ENCODE results near the gene SLC38A4. TPM values are rescaled to one million over a fixed set of nuclear protein-coding genes. Genes with fewer than 3 reads are reported as not detected.
A peak's percentile ranks its signal among the peaks of the same experiment; 100 is the strongest.

Gene SLC38A4
- total RNA-seq, 1 experiment from 2014 or later = 0.12 TPM

DNA sequence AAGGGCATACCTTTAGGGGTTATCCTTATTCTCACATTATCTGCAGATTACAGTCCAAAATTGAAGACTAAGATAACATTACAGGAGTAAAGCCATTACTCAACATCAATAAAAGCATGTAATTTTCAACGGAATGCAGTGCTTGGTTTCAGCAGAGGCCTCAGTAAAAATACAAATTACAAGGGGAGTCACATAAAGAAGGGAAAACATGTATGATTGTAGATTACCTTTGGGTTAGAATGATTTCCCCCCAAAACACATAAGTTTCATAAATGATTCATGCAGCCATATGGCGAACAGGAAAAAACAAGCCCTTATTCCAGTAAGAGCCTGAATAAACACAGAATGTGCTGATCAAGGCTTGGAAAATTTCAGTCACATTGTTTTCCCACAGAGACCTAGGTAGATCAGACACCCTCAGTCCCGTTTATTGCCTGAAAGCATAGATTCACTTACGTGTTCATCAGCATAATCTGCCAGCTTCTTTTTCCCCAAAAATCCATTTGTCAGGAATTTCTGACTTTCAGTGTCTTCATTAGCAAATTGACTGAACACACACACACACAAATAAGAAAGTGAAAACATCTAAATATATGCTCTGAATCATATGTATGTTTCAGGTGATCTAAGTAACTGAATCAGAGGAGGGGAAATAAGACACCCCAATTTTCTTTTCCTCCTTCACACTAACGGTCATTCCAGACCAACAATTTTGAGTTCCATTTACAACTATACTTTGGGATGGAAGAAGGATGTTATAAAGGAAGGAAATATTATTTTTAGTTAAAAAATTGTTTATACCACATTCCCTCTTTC, 37.5 kb downstream of the SLC38A4 start:
- Mint-ChIP-seq H3K27me3 (ENCODE audit: insufficient read depth, unreplicated experiment) (no peaks in the 10 kb centered on the region), H3K4me1 (ENCODE audit: insufficient read depth, unreplicated experiment) (peaks cover 20% of the 10 kb centered on the region), H3K36me3 (ENCODE audit: insufficient read depth, unreplicated experiment) (no peaks in the 10 kb centered on the region), H3K4me3 (ENCODE audit: unreplicated experiment) (no peak overlapping the region), H3K9me3 (ENCODE audit: unreplicated experiment) (peaks cover 10% of the 10 kb centered on the region), H3K27ac (ENCODE audit: low read depth, unreplicated experiment) (peak overlapping the region; percentile 75)
- intact Hi-C loops (cut with micrococcal nuclease) = no loop called here
- peak; percentile 40 for DNase-seq (ENCODE audit: unreplicated experiment)
- TSS peak; percentile 37 for BruUV-seq (replicated peaks)
- CTCF ChIA-PET = interaction anchor here (0.5 to 1.0 kb wide), 3 partner anchors 66 to 634 kb away, joined by 3 read pairs; no protein-coding TSS in a partner anchor
- POLR2A ChIA-PET = interaction anchor here (0.7 kb wide), 1 partner anchor 797 kb away, joined by 3 read pairs; the partner anchor contains the start of gene SCAF11
- TF ChIP-seq, protein P1, sequence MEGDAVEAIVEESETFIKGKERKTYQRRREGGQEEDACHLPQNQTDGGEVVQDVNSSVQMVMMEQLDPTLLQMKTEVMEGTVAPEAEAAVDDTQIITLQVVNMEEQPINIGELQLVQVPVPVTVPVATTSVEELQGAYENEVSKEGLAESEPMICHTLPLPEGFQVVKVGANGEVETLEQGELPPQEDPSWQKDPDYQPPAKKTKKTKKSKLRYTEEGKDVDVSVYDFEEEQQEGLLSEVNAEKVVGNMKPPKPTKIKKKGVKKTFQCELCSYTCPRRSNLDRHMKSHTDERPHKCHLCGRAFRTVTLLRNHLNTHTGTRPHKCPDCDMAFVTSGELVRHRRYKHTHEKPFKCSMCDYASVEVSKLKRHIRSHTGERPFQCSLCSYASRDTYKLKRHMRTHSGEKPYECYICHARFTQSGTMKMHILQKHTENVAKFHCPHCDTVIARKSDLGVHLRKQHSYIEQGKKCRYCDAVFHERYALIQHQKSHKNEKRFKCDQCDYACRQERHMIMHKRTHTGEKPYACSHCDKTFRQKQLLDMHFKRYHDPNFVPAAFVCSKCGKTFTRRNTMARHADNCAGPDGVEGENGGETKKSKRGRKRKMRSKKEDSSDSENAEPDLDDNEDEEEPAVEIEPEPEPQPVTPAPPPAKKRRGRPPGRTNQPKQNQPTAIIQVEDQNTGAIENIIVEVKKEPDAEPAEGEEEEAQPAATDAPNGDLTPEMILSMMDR (IDR thresholded peaks at IDR 0.05; ENCODE audit: unreplicated experiment) = no peak

DNA sequence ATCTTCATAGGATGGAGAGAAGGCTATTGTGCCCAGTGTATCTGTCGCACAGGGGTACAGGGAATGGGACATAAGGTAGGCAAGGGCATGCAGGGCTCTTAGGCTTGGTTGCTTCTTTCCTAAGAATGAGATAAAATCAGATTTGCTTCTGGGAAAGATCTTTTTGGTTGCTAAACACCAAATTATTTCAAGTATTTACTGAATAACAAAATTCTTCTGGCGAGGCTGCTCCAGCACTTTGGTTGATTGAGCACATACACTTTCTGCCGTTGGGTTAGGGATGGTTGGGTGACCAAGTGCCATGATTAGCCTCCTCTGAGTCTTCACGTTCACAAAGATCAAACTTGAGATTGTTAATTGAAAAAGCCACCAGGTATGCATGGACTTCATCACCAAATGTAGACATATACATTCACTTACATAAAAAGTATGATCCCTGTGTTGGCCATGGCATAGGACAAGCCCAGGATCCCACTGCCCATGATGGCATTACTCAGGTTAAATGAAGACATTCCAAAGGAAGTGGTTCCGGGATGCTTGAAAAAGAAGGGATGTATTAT, 38.2 kb downstream of the SLC38A4 start:
- POLR2A ChIA-PET = interaction anchor here (1.9 kb wide), 1 partner anchor 85 kb away, joined by 9 read pairs; no protein-coding TSS in a partner anchor
- Mint-ChIP-seq H3K4me3 (ENCODE audit: unreplicated experiment) (no peak overlapping the region), H3K27ac (ENCODE audit: low read depth, unreplicated experiment) (peak overlapping the region; percentile 75), H3K36me3 (ENCODE audit: insufficient read depth, unreplicated experiment) (no peaks in the 10 kb centered on the region), H3K27me3 (ENCODE audit: insufficient read depth, unreplicated experiment) (no peaks in the 10 kb centered on the region), H3K4me1 (ENCODE audit: insufficient read depth, unreplicated experiment) (peaks cover 16% of the 10 kb centered on the region), H3K9me3 (ENCODE audit: unreplicated experiment) (peaks cover 10% of the 10 kb centered on the region)
- intact Hi-C loops (cut with micrococcal nuclease) = no loop called here
- no peak for DNase-seq (ENCODE audit: unreplicated experiment)
- CTCF ChIA-PET = interaction anchor here (0.5 to 0.7 kb wide), 2 partner anchors 145 to 633 kb away, joined by 3 read pairs; no protein-coding TSS in a partner anchor
- no TSS peak for BruUV-seq (replicated peaks)
- TF ChIP-seq, protein P1 (IDR thresholded peaks at IDR 0.05; ENCODE audit: unreplicated experiment) = no peak

DNA sequence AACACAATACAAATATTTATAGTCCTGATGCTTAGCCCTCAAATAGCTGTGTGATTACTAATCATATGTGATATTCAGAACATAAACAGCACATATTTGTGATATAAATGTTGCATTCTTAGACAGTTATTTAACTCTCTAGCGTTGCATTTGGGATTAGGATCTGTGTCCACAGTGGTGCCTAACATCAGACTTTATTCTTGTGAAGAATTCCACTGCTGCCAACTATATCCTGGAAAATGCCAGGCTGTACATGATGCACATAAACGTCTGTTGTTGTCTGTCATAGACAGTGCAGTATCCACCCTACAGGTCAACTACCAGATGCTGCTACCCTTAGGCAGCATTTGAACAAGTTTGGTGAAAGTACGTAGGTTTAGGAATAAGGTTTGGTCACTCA, 39.0 kb downstream of the SLC38A4 start:
- Mint-ChIP-seq H3K36me3 (ENCODE audit: insufficient read depth, unreplicated experiment) (no peaks in the 10 kb centered on the region), H3K4me3 (ENCODE audit: unreplicated experiment) (no peak overlapping the region), H3K27me3 (ENCODE audit: insufficient read depth, unreplicated experiment) (no peaks in the 10 kb centered on the region), H3K9me3 (ENCODE audit: unreplicated experiment) (peaks cover 5% of the 10 kb centered on the region), H3K4me1 (ENCODE audit: insufficient read depth, unreplicated experiment) (peaks cover 16% of the 10 kb centered on the region), H3K27ac (ENCODE audit: low read depth, unreplicated experiment) (peak overlapping the region; percentile 67)
- BruUV-seq (replicated peaks) = no TSS peak
- ChIA-PET CTCF (interaction anchor here (0.7 kb wide), 1 partner anchor 144 kb away, joined by 3 read pairs; no protein-coding TSS in a partner anchor), POLR2A (interaction anchor here (1.1 to 1.9 kb wide), 2 partner anchors 13 to 84 kb away, joined by 4 to 9 read pairs; no protein-coding TSS in a partner anchor)
- intact Hi-C loops (cut with micrococcal nuclease) = no loop called here
- TF ChIP-seq, protein P1 (IDR thresholded peaks at IDR 0.05; ENCODE audit: unreplicated experiment) = no peak
- peak; percentile 14 for DNase-seq (ENCODE audit: unreplicated experiment)

DNA sequence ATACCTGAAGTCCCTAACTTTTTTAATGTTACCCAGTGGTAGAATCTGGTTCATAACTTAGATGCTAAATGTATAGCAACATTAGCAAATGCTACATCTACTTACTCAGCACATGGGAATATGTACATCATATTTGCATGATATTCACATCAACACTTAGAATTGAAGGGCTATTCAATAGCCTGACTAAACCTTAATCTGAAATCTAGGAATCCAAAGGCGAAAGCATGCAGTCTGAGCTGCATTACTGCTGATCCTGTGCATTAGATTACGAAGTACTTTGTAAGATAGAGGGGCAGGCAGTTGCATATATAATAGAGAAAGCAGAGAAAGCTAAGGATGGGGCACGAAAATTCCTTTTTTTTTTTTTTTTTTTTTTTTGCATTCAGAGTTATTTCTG, 40.4 kb downstream of the SLC38A4 start:
- H3K4me3 Mint-ChIP-seq (ENCODE audit: unreplicated experiment) = no peak overlapping the region
- TF ChIP-seq, protein P1 (IDR thresholded peaks at IDR 0.05; ENCODE audit: unreplicated experiment) = no peak
- ChIA-PET CTCF (no interaction called here), POLR2A (interaction anchor here (0.5 to 1.1 kb wide), 2 partner anchors 12 to 25 kb away, joined by 3 to 4 read pairs; no protein-coding TSS in a partner anchor)
- DNase-seq (ENCODE audit: unreplicated experiment) = no peak
- no TSS peak for BruUV-seq (replicated peaks)
- no peaks in the 10 kb centered on the region for H3K36me3 Mint-ChIP-seq (ENCODE audit: insufficient read depth, unreplicated experiment)
- H3K4me1 Mint-ChIP-seq (ENCODE audit: insufficient read depth, unreplicated experiment) = peaks cover 16% of the 10 kb centered on the region
- H3K9me3 Mint-ChIP-seq (ENCODE audit: unreplicated experiment) = no peaks in the 10 kb centered on the region
- H3K27ac Mint-ChIP-seq (ENCODE audit: low read depth, unreplicated experiment) = peak overlapping the region; percentile 67
- intact Hi-C loops (cut with micrococcal nuclease) = no loop called here
- no peaks in the 10 kb centered on the region for H3K27me3 Mint-ChIP-seq (ENCODE audit: insufficient read depth, unreplicated experiment)
